HL-60/S4 (cell line): Measurements from ENCODE around the gene GSTCD.

Experiments
- in situ Hi-C: fragments of 300-500 bp; cut with MboI; formaldehyde crosslinking; loops from 2 replicates; pipeline ENCODE4 v1.14.3; 2022; ENCODE audit warnings: low sequenced_read_pairs

The GSTCD gene

DNA sequence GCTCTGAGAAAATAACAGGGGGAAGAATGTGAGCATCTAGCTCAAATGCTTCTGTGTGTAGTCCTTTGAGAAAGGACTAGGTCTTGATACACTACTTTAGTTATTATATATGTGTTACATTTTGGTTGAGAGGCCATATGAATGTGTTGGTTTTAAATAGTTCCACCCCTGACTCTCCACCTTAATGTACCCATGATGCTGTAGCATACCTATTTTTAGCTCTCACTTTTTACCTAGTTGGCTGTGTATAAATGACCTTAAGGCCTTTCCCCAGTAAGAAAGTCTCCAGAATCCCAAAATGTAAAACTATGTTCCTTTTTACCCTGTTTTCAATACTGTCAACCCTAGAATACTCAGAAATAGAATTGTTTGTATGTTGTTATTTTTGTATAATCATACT lies 166.6 kb downstream of the GSTCD start:
- in situ Hi-C loops: no loop called here

DNA sequence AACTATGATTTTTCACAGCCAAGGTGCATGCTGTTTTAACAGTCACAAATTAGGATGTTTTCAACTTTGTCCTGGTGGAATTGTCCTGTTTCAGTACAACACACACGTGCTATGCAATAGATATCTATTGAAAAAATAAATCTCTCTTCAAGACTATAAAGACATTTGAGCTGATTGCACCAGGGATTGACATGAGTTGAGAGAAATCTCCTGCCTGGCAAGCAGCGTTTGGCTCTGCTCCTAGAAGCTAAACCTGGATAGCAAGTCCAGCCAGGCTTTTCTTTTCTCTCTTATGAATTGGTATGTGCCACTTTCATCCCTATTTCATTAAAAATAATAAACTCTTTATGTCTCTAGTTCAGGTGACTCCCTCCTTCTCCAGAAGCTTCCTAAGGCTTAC lies 170.1 kb downstream of the GSTCD start:
- in situ Hi-C loops: no loop called here

DNA sequence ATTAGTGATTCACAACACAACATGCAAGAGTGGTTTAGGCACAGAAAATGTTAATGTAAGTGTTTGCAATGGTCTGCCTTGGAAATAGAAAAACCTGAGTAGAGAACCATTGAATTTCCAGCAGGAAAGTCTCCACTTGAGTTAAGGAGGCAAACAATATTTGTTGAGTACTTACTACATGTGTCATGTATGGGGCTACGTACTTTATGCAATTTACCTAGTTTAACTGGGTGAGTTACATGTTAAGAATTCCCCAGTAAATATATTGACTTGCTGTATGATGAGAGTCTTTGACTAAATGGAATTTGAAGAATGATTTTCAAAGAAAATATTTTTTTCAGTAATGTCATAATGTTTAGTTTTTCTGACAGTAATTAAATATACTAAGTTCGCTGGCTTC lies 178.9 kb downstream of the GSTCD start:
- in situ Hi-C loops: no loop called here

DNA sequence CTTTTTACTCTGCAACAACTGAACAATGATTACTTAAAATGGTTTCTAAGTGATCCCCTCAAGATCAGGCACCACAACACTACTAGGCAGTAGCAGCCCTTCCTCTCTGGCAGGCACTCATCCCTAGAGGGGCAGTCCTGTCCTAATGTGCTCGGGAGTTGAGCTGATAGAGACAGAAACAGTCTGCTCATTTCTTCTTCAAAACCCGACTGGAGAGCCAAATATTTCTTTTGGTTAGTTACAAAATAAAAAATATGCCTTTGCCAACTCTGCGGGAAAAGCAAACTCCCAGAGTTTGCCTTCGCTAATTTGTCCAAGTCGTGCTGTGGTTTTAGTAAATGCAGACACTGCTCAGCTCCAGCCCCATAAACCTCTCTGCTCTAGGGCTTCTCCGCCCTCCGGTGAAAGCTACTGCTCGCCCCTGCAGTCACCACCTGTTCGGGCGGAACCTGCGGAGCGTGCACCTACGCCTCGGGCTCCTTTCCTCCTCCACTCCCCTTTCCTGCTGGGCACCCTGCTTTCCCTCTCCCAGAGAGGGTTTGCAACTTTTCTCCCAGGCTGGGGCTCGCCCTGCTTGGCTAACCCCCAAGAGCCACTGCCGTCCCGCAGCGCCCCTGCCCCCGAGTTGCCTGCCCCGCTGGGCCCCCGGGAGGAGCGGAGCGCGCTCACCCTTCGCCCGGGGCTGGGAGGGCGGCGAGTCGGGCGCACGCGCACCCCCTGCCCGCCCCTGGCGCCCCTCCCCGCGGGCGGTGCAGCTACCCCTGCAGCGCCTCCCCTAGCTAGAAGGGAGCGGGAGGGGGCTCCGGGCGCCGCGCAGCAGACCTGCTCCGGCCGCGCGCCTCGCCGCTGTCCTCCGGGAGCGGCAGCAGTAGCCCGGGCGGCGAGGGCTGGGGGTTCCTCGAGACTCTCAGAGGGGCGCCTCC lies 186.3 kb downstream of the GSTCD start, which contains the start of gene NPNT:
NPNT (plus strand) TSS at position 812 of the 923 bp plus-strand sequence. CDS start 182 bp downstream, outside the sequence.
- in situ Hi-C loops: no loop called here

DNA sequence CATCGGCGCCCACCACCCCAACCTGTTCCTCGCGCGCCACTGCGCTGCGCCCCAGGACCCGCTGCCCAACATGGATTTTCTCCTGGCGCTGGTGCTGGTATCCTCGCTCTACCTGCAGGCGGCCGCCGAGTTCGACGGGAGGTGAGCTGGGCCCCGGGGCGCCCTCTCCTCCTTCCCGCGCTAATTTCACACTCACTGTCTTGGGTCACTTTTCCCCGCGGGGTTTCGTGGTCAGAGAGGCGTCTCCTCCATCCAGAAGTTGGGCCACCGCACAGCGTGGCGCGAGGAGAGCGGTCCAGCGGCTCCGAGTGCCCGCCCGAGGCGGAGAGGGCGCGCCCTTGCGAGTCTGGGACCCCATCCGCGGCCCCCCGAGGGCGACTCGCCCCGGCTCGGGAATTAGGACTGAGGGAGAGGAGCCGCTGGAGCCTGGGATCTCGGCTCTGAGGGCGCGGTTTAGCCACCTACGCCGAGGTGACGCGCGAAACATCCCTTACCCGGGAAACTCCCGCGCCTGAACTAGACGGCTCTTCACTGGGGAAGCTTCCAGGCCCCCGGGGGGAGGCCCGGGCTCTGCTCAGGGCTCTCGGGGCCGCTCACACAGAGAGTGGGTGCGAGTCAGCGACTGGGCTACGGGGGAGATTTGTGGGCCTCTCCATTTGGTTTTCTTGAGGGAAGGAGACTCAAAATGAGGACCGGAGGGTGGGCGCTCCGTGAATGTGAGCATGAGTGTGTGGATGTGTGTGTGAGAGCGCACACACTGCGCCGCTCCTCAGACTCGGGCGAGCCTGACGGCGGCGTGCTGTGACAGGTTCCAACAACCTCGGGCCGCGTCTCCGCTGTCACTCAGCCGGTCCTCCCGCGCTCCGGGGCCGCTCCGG lies 187.2 kb downstream of the GSTCD start:
- in situ Hi-C loops: no loop called here

DNA sequence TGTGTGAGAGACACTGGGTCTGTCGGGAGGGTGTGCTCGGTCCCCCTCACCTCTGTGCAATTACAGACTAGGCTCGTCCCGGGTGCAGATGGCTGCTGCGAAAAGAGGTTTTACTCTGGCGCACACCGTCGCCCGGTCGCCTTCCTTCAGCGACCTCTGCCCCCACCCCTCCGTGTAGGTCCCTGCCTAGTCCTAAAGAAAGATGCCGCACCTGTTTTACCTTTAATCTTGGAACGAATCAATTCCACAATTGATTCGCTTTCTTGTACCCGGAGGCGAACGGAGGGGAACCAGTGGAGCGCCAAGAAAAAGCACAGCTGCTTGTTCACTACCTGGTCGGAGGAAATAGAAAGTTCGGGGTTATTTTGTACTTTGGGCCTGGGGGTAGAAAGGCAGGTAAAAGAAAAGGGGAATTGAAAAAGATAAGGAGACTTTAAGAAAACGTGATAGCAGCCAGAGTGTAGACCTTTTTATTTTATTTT lies 187.9 kb downstream of the GSTCD start:
- in situ Hi-C loops: no loop called here
